Measurements from ENCODE around the gene MEGF9.

Gene MEGF9

GRCh38 chr9:120626512-120626911 is 87.8 kb downstream of the MEGF9 start:
- no peak for DNase-seq (ENCODE audit: low read depth, low spot score)

GRCh38 chr9:120625222-120625621 is 89.0 kb downstream of the MEGF9 start:
- DNase-seq (ENCODE audit: low read depth, low spot score) = peak; percentile 4

GRCh38 chr9:120622790-120623189 is 91.5 kb downstream of the MEGF9 start:
- DNase-seq (ENCODE audit: low read depth, low spot score) = no peak

- DNase-seq (ENCODE audit: low read depth, low spot score) = no peak
Measured at GRCh38 chr9:120621941-120622340, 92.3 kb downstream of the MEGF9 start.

- DNase-seq (ENCODE audit: low read depth, low spot score) = peak; percentile 37
Measured at GRCh38 chr9:120619751-120620655, 94.3 kb downstream of the MEGF9 start.

GRCh38 chr9:120616966-120617935 is 97.0 kb downstream of the MEGF9 start:
- no peak for DNase-seq (ENCODE audit: low read depth, low spot score)

GRCh38 chr9:120612218-120612617 is 102.1 kb downstream of the MEGF9 start:
- DNase-seq (ENCODE audit: low read depth, low spot score) = no peak

GRCh38 chr9:120611690-120612068 is 102.6 kb downstream of the MEGF9 start:
- DNase-seq (ENCODE audit: low read depth, low spot score) = no peak

- no peak for DNase-seq (ENCODE audit: low read depth, low spot score)
Measured at GRCh38 chr9:120610975-120611689, 103.1 kb downstream of the MEGF9 start.

- DNase-seq (ENCODE audit: low read depth, low spot score) = no peak
Measured at GRCh38 chr9:120609636-120610035, 104.6 kb downstream of the MEGF9 start.

GRCh38 chr9:120608421-120608820 is 105.8 kb downstream of the MEGF9 start:
- DNase-seq (ENCODE audit: low read depth, low spot score) = no peak

- no peak for DNase-seq (ENCODE audit: low read depth, low spot score)
Measured at GRCh38 chr9:120603591-120603990, 110.7 kb downstream of the MEGF9 start.

- no peak for DNase-seq (ENCODE audit: low read depth, low spot score)
Measured at GRCh38 chr9:120603010-120603409, 111.3 kb downstream of the MEGF9 start.

GRCh38 chr9:120593955-120594277 is 120.4 kb downstream of the MEGF9 start:
- DNase-seq (ENCODE audit: low read depth, low spot score) = no peak

- DNase-seq (ENCODE audit: low read depth, low spot score) = no peak
Measured at GRCh38 chr9:120593250-120593954, 120.9 kb downstream of the MEGF9 start.

- no peak for DNase-seq (ENCODE audit: low read depth, low spot score)
Measured at GRCh38 chr9:120592210-120592609, 122.1 kb downstream of the MEGF9 start.

GRCh38 chr9:120587328-120587727 is 126.9 kb downstream of the MEGF9 start:
- no peak for DNase-seq (ENCODE audit: low read depth, low spot score)

- DNase-seq (ENCODE audit: low read depth, low spot score) = peak; percentile 13
Measured at GRCh38 chr9:120583958-120584369, 130.3 kb downstream of the MEGF9 start.

GRCh38 chr9:120580051-120580896 is 134.0 kb downstream of the MEGF9 start, which contains the start of gene CDK5RAP2:
Gene CDK5RAP2, minus strand, starts transcription at chr9:120580167. Its CDS starts 189 bp downstream, at chr9:120579978.
- DNase-seq (ENCODE audit: low read depth, low spot score) = peak; percentile 97
